HepG2 (cell line): ENCODE results near the gene CREB1. TPM values are rescaled to one million over a fixed set of nuclear protein-coding genes. Genes with fewer than 3 reads are reported as not detected.

ENCODE experiments used
- AKAP8 ChIP-seq: sonication (generic); formaldehyde crosslinking; IDR thresholded peaks from 2 replicates; pipeline ENCODE4 v1.5.1; 2020; ENCODE audit warnings: mild to moderate bottlenecking, missing genetic modification reagents
- FLYWCH1 ChIP-seq: sonication (generic); formaldehyde crosslinking; IDR thresholded peaks from 2 replicates; pipeline ENCODE4 v1.8.1; 2023; ENCODE audit warnings: mild to moderate bottlenecking, missing genetic modification reagents
- HDAC6 ChIP-seq: fragments of 200-600 bp; sonication (generic); IDR thresholded peaks from 2 replicates; pipeline ENCODE4 v1.7.0; 2017; ENCODE audit warnings: mild to moderate bottlenecking, antibody characterized with exemption, low read length, low read depth
- HNF4A ChIP-seq: sonication (generic); formaldehyde crosslinking; IDR thresholded peaks from 2 replicates; pipeline ENCODE4 v1.4.0; 2020; ENCODE audit warnings: missing genetic modification reagents
- KMT2A ChIP-seq: sonication (generic); formaldehyde crosslinking; IDR thresholded peaks from 2 replicates; pipeline ENCODE4 v1.4.0; 2020; ENCODE audit warnings: missing genetic modification reagents
- NR2F1 ChIP-seq, 2 experiments: fragments of 450-650 bp in 1 of 2; formaldehyde crosslinking in 1 of 2; IDR thresholded peaks; 2 replicates each; pipeline versions ENCODE4 v1.5.0 to v1.6.1; 2016 to 2020; ENCODE audit warnings: mild to moderate bottlenecking in 1 of 2, missing compliant biosample characterization in 1 of 2, missing genetic modification reagents in 1 of 2, moderate library complexity in 1 of 2
- PHF5A ChIP-seq: IDR thresholded peaks from one replicate; pipeline ENCODE4 v1.6.1; 2018; ENCODE audit warnings: low read depth, missing genetic modification reagents; ENCODE audit not compliant: unreplicated experiment
- RFX1 ChIP-seq: fragments of 450-650 bp; IDR thresholded peaks from 2 replicates; pipeline ENCODE4 v1.6.1; 2017
- SMAD3 ChIP-seq: sonication (generic); formaldehyde crosslinking; IDR thresholded peaks from 2 replicates; pipeline ENCODE4 v1.4.0; 2020; ENCODE audit warnings: missing genetic modification reagents
- SYNCRIP ChIP-seq: fragments of 200-400 bp; formaldehyde crosslinking; IDR thresholded peaks from 2 replicates; pipeline ENCODE4 v1.6.1; 2018; ENCODE audit warnings: mild to moderate bottlenecking, low read depth, low read length; ENCODE audit not compliant: insufficient read depth
- TAF15 ChIP-seq: fragments of 200-400 bp; formaldehyde crosslinking; IDR thresholded peaks from one replicate; pipeline ENCODE4 v1.6.1; 2018; ENCODE audit warnings: mild to moderate bottlenecking, low read depth, low read length; ENCODE audit not compliant: poor library complexity, severe bottlenecking
- TEAD2 ChIP-seq: sonication (generic); formaldehyde crosslinking; IDR thresholded peaks from 2 replicates; pipeline ENCODE4 v1.9.0; 2021; ENCODE audit warnings: missing genetic modification reagents
- THAP11 ChIP-seq: IDR thresholded peaks from 2 replicates; pipeline ENCODE4 v1.6.1; 2016; ENCODE audit warnings: missing biosample characterization, missing genetic modification reagents
- TOPORS ChIP-seq: sonication (generic); formaldehyde crosslinking; IDR thresholded peaks from 2 replicates; pipeline ENCODE4 v1.8.0; 2023; ENCODE audit warnings: mild to moderate bottlenecking, missing genetic modification reagents
- ZFP36L2 ChIP-seq: sonication (generic); formaldehyde crosslinking; IDR thresholded peaks from 2 replicates; pipeline ENCODE4 v1.4.0; 2020; ENCODE audit warnings: missing genetic modification reagents
- ZNF510 ChIP-seq: sonication (generic); formaldehyde crosslinking; IDR thresholded peaks from 2 replicates; pipeline ENCODE4 v1.4.0; 2020; ENCODE audit warnings: low read depth, mild to moderate bottlenecking, missing genetic modification reagents
- ZNF543 ChIP-seq: sonication (generic); formaldehyde crosslinking; IDR thresholded peaks from 2 replicates; pipeline ENCODE4 v1.4.0; 2020; ENCODE audit warnings: mild to moderate bottlenecking, missing genetic modification reagents
- ZNF563 ChIP-seq: sonication (generic); formaldehyde crosslinking; IDR thresholded peaks from 2 replicates; pipeline ENCODE4 v1.8.0; 2022; ENCODE audit warnings: mild to moderate bottlenecking, moderate library complexity, missing genetic modification reagents
- ZNF75D ChIP-seq: sonication (generic); formaldehyde crosslinking; IDR thresholded peaks from 2 replicates; pipeline ENCODE4 v1.8.1; 2023; ENCODE audit warnings: missing genetic modification reagents, mild to moderate bottlenecking, borderline replicate concordance
- ZNF792 ChIP-seq: IDR thresholded peaks from 2 replicates; pipeline ENCODE4 v1.6.1; 2016
- polyA plus RNA-seq, 8 experiments: library from polyadenylated mRNA; depleted of rRNA in 3 of 8; stranded (reverse) in 7 of 8; unstranded in 1 of 8; fragments of >200 nt; fragmentation: Illumina TruSeq in 4 of 8; extraction: Trizol in 4 of 8; gene quantifications; 2 replicates each; pipeline versions ENCODE4 v1.2.1 to v1.2.3, GENCODE V29; 2011 to 2016; ENCODE audit warnings: low read depth in 4 of 8, missing spikeins in 1 of 8, mixed read lengths in 1 of 8; ENCODE audit not compliant: insufficient read depth in 1 of 8
- total RNA-seq, 5 experiments: library from RNA; depleted of rRNA; stranded (reverse); fragments of >200 nt; fragmentation: Illumina TruSeq; extraction: Trizol; gene quantifications; 2 replicates each; pipeline ENCODE4 v1.2.3, GENCODE V29; 2016; ENCODE audit warnings: low read depth in 1 of 5
- TF ChIP-seq, protein P1 (sequence below): IDR thresholded peaks from 2 replicates; pipeline ENCODE4 v1.6.1; 2018; ENCODE audit warnings: missing genetic modification reagents
- TF ChIP-seq, protein P2 (sequence below): sonication (generic); formaldehyde crosslinking; IDR thresholded peaks from 2 replicates; pipeline ENCODE4 v1.4.0; 2020; ENCODE audit warnings: missing genetic modification reagents
- TF ChIP-seq, protein P3 (sequence below): sonication (generic); formaldehyde crosslinking; IDR thresholded peaks from 2 replicates; pipeline ENCODE4 v1.9.0; 2021; ENCODE audit warnings: missing genetic modification reagents, borderline replicate concordance
- TF ChIP-seq, protein P4 (sequence below): sonication (generic); formaldehyde crosslinking; IDR thresholded peaks from 2 replicates; pipeline ENCODE4 v1.4.0; 2020; ENCODE audit warnings: mild to moderate bottlenecking, missing genetic modification reagents
- TF ChIP-seq, protein P5 (sequence below): IDR thresholded peaks from 2 replicates; pipeline ENCODE4 v1.6.1; 2016; ENCODE audit warnings: low read depth, borderline replicate concordance

CREB1 gene
- total and polyA plus RNA-seq, 2 of the 13 experiments (the other 11 are each of a cell fraction or from before 2014, with no cell fraction given), result 51.8 to 51.9 TPM

DNA sequence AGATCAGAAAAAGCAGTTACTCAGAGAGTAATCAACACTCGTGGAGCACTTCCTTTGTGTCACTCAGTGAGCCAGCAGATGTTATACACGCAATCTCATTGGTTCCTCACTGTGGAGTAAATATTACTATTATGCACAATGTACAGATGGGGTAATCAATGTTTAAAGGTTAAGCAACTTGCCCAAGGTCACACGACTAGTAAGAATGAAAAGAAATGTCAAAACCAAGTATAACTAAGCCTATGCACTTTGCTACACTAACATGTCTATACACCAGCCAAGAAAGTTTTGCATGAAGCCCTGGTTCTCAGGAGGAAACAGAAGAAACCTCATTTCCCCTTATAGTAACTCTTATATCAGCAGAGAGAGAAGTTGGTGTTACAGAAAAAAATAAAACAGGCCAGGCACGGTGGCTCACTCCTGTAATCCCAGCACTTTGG is 90.0 kb downstream of the CREB1 start (continued):
- TF ChIP-seq TOPORS (CRISPR knock-in tag) (no peak), KMT2A (CRISPR knock-in tag) (0 out of 2 replicates have a peak, but pooled peaks have one; percentile 57), NR2F1 (CRISPR knock-in tag; IDR thresholded peaks at IDR 0.05) (peak in 1 of 2 experiments; percentile 22; a peak in 1 of 4 replicates), HNF4A (peak; percentile 69; the same call in 1 of the 2 replicates), ZNF75D (CRISPR knock-in tag) (no peak), RFX1 (no peak), THAP11 (CRISPR knock-in tag) (peak; percentile 72), FLYWCH1 (CRISPR knock-in tag) (no peak), TEAD2 (CRISPR knock-in tag) (no peak), SYNCRIP (no peak), SMAD3 (CRISPR knock-in tag) (peak; percentile 82; the same call in 1 of the 2 replicates), HDAC6 (no peak), ZNF563 (no peak), PHF5A (CRISPR knock-in tag) (no peak), TAF15 (no peak), ZNF792 (CRISPR knock-in tag) (0 out of 2 replicates have a peak, but pooled peaks have one; percentile 33), ZNF510 (no peak), AKAP8 (no peak), ZNF543 (CRISPR knock-in tag) (no peak), ZFP36L2 (CRISPR knock-in tag) (no peak)
- TF ChIP-seq, protein P1, sequence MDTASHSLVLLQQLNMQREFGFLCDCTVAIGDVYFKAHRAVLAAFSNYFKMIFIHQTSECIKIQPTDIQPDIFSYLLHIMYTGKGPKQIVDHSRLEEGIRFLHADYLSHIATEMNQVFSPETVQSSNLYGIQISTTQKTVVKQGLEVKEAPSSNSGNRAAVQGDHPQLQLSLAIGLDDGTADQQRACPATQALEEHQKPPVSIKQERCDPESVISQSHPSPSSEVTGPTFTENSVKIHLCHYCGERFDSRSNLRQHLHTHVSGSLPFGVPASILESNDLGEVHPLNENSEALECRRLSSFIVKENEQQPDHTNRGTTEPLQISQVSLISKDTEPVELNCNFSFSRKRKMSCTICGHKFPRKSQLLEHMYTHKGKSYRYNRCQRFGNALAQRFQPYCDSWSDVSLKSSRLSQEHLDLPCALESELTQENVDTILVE (CRISPR knock-in tag), result 0 out of 2 replicates have a peak, but pooled peaks have one; percentile 70
- TF ChIP-seq, protein P2, sequence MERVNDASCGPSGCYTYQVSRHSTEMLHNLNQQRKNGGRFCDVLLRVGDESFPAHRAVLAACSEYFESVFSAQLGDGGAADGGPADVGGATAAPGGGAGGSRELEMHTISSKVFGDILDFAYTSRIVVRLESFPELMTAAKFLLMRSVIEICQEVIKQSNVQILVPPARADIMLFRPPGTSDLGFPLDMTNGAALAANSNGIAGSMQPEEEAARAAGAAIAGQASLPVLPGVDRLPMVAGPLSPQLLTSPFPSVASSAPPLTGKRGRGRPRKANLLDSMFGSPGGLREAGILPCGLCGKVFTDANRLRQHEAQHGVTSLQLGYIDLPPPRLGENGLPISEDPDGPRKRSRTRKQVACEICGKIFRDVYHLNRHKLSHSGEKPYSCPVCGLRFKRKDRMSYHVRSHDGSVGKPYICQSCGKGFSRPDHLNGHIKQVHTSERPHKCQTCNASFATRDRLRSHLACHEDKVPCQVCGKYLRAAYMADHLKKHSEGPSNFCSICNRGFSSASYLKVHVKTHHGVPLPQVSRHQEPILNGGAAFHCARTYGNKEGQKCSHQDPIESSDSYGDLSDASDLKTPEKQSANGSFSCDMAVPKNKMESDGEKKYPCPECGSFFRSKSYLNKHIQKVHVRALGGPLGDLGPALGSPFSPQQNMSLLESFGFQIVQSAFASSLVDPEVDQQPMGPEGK (CRISPR knock-in tag), result peak; percentile 40; the same call in 1 of the 2 replicates
- TF ChIP-seq, protein P3, sequence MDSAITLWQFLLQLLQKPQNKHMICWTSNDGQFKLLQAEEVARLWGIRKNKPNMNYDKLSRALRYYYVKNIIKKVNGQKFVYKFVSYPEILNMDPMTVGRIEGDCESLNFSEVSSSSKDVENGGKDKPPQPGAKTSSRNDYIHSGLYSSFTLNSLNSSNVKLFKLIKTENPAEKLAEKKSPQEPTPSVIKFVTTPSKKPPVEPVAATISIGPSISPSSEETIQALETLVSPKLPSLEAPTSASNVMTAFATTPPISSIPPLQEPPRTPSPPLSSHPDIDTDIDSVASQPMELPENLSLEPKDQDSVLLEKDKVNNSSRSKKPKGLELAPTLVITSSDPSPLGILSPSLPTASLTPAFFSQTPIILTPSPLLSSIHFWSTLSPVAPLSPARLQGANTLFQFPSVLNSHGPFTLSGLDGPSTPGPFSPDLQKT, result no peak
- TF ChIP-seq, protein P4, sequence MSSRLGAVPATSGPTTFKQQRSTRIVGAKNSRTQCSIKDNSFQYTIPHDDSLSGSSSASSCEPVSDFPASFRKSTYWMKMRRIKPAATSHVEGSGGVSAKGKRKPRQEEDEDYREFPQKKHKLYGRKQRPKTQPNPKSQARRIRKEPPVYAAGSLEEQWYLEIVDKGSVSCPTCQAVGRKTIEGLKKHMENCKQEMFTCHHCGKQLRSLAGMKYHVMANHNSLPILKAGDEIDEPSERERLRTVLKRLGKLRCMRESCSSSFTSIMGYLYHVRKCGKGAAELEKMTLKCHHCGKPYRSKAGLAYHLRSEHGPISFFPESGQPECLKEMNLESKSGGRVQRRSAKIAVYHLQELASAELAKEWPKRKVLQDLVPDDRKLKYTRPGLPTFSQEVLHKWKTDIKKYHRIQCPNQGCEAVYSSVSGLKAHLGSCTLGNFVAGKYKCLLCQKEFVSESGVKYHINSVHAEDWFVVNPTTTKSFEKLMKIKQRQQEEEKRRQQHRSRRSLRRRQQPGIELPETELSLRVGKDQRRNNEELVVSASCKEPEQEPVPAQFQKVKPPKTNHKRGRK, result no peak
- TF ChIP-seq, protein P5, sequence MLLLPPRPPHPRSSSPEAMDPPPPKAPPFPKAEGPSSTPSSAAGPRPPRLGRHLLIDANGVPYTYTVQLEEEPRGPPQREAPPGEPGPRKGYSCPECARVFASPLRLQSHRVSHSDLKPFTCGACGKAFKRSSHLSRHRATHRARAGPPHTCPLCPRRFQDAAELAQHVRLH (CRISPR knock-in tag), result no peak
